ENCODE results near the gene LARP1. TPM values are rescaled to one million over a fixed set of nuclear protein-coding genes. Genes with fewer than 3 reads are reported as not detected.
"Not testable (repeated sequence)": the region's sequence is repeated elsewhere in the genome, so short reads cannot be mapped to it uniquely, and the experiment has no call there.

Gene LARP1
- total RNA-seq, 1 experiment from 2014 or later, result 105 TPM

- Histone ChIP-seq H3K36me3 (ENCODE audit: insufficient read depth, low read length) (no peaks in the 10 kb centered on the region), H3K9me3 (ENCODE audit: low read length) (no peaks in the 10 kb centered on the region), H3K4me1 (ENCODE audit: low read length) (no peaks in the 10 kb centered on the region), H3K9ac (ENCODE audit: low read length) (no peak overlapping the region), H4K20me1 (ENCODE audit: insufficient read depth, low read depth, low read length) (no peaks in the 10 kb centered on the region), H3K27ac (ENCODE audit: low read length) (no peak overlapping the region), H3K9me2 (replicated peaks; ENCODE audit: insufficient read depth, low read length) (no peaks in the 10 kb centered on the region), H3K27me3 (ENCODE audit: low read length) (no peaks in the 10 kb centered on the region), H3K4me3 (ENCODE audit: low read length) (no peak overlapping the region), H3K79me2 (ENCODE audit: low read length) (no peaks in the 10 kb centered on the region), H3K4me2 (ENCODE audit: low read depth, low read length, poor library complexity, severe bottlenecking) (no peak overlapping the region), H2AFZ (ENCODE audit: low read length) (no peak overlapping the region)
- no peak for DNase-seq
These were observed 26.1 kb upstream of the LARP1 start for GRCh38 chr5:154728939-154729588.

GRCh38 chr5:154729613-154730012 lies 25.6 kb upstream of the LARP1 start:
- Histone ChIP-seq H3K4me2 (ENCODE audit: low read depth, low read length, poor library complexity, severe bottlenecking) (no peak overlapping the region), H2AFZ (ENCODE audit: low read length) (no peak overlapping the region), H3K4me3 (ENCODE audit: low read length) (no peak overlapping the region), H3K9ac (ENCODE audit: low read length) (no peak overlapping the region), H3K79me2 (ENCODE audit: low read length) (no peaks in the 10 kb centered on the region), H3K27me3 (ENCODE audit: low read length) (no peaks in the 10 kb centered on the region), H3K27ac (ENCODE audit: low read length) (no peak overlapping the region), H4K20me1 (ENCODE audit: insufficient read depth, low read depth, low read length) (no peaks in the 10 kb centered on the region), H3K9me3 (ENCODE audit: low read length) (no peaks in the 10 kb centered on the region), H3K4me1 (ENCODE audit: low read length) (no peaks in the 10 kb centered on the region), H3K9me2 (replicated peaks; ENCODE audit: insufficient read depth, low read length) (no peaks in the 10 kb centered on the region), H3K36me3 (ENCODE audit: insufficient read depth, low read length) (no peaks in the 10 kb centered on the region)
- DNase-seq, result no peak

- H3K9me3 ChIP-seq (ENCODE audit: low read length); H4K20me1 ChIP-seq (ENCODE audit: insufficient read depth, low read depth, low read length); DNase-seq; H3K79me2 ChIP-seq (ENCODE audit: low read length); H3K9ac ChIP-seq (ENCODE audit: low read length); H3K27ac ChIP-seq (ENCODE audit: low read length); H3K4me2 ChIP-seq (ENCODE audit: low read depth, low read length, poor library complexity, severe bottlenecking); H3K4me3 ChIP-seq (ENCODE audit: low read length); H3K27me3 ChIP-seq (ENCODE audit: low read length); H3K36me3 ChIP-seq (ENCODE audit: insufficient read depth, low read length); H2AFZ ChIP-seq (ENCODE audit: low read length); H3K9me2 ChIP-seq (replicated peaks; ENCODE audit: insufficient read depth, low read length); H3K4me1 ChIP-seq (ENCODE audit: low read length): not testable (repeated sequence)
These were observed 24.4 kb upstream of the LARP1 start for GRCh38 chr5:154730761-154731160.

- H3K27ac ChIP-seq (ENCODE audit: low read length), result no peak overlapping the region
These were observed 23.0 kb upstream of the LARP1 start for GRCh38 chr5:154732212-154732611.

GRCh38 chr5:154734370-154735248 lies 20.6 kb upstream of the LARP1 start:
- no peaks in the 10 kb centered on the region for H3K27me3 ChIP-seq (ENCODE audit: low read length)
- H2AFZ ChIP-seq (ENCODE audit: low read length), result no peak overlapping the region

More at GRCh38 chr5:154732212-154732611, 23.0 kb upstream of the LARP1 start:
- Histone ChIP-seq H3K4me3 (ENCODE audit: low read length) (no peak overlapping the region), H3K27me3 (ENCODE audit: low read length) (no peaks in the 10 kb centered on the region), H3K36me3 (ENCODE audit: insufficient read depth, low read length) (no peaks in the 10 kb centered on the region), H2AFZ (ENCODE audit: low read length) (no peak overlapping the region), H3K9me3 (ENCODE audit: low read length) (no peaks in the 10 kb centered on the region), H3K4me1 (ENCODE audit: low read length) (no peaks in the 10 kb centered on the region), H3K79me2 (ENCODE audit: low read length) (no peaks in the 10 kb centered on the region), H3K9me2 (replicated peaks; ENCODE audit: insufficient read depth, low read length) (no peaks in the 10 kb centered on the region), H4K20me1 (ENCODE audit: insufficient read depth, low read depth, low read length) (no peaks in the 10 kb centered on the region), H3K9ac (ENCODE audit: low read length) (no peak overlapping the region), H3K4me2 (ENCODE audit: low read depth, low read length, poor library complexity, severe bottlenecking) (no peak overlapping the region)
- no peak for DNase-seq

GRCh38 chr5:154735362-154735761 lies 19.8 kb upstream of the LARP1 start:
- not testable (repeated sequence) for DNase-seq; H4K20me1 ChIP-seq (ENCODE audit: insufficient read depth, low read depth, low read length); H3K9me2 ChIP-seq (replicated peaks; ENCODE audit: insufficient read depth, low read length); H3K4me3 ChIP-seq (ENCODE audit: low read length); H3K4me1 ChIP-seq (ENCODE audit: low read length); H2AFZ ChIP-seq (ENCODE audit: low read length); H3K36me3 ChIP-seq (ENCODE audit: insufficient read depth, low read length); H3K9me3 ChIP-seq (ENCODE audit: low read length); H3K4me2 ChIP-seq (ENCODE audit: low read depth, low read length, poor library complexity, severe bottlenecking); H3K27me3 ChIP-seq (ENCODE audit: low read length); H3K79me2 ChIP-seq (ENCODE audit: low read length); H3K9ac ChIP-seq (ENCODE audit: low read length); H3K27ac ChIP-seq (ENCODE audit: low read length)

More at GRCh38 chr5:154734370-154735248, 20.6 kb upstream of the LARP1 start:
- H3K27ac ChIP-seq (ENCODE audit: low read length), result no peak overlapping the region
- no peak overlapping the region for H3K4me3 ChIP-seq (ENCODE audit: low read length)
- H3K4me2 ChIP-seq (ENCODE audit: low read depth, low read length, poor library complexity, severe bottlenecking), result no peak overlapping the region
- H4K20me1 ChIP-seq (ENCODE audit: insufficient read depth, low read depth, low read length), result no peaks in the 10 kb centered on the region
- no peaks in the 10 kb centered on the region for H3K36me3 ChIP-seq (ENCODE audit: insufficient read depth, low read length)
- no peaks in the 10 kb centered on the region for H3K4me1 ChIP-seq (ENCODE audit: low read length)
- H3K9me3 ChIP-seq (ENCODE audit: low read length), result no peaks in the 10 kb centered on the region
- no peak overlapping the region for H3K9ac ChIP-seq (ENCODE audit: low read length)
- H3K9me2 ChIP-seq (replicated peaks; ENCODE audit: insufficient read depth, low read length), result no peaks in the 10 kb centered on the region
- H3K79me2 ChIP-seq (ENCODE audit: low read length), result no peaks in the 10 kb centered on the region
- DNase-seq, result no peak

- not testable (repeated sequence) for H3K9ac ChIP-seq (ENCODE audit: low read length); H3K4me2 ChIP-seq (ENCODE audit: low read depth, low read length, poor library complexity, severe bottlenecking); DNase-seq; H3K27ac ChIP-seq (ENCODE audit: low read length); H3K9me3 ChIP-seq (ENCODE audit: low read length); H4K20me1 ChIP-seq (ENCODE audit: insufficient read depth, low read depth, low read length); H3K36me3 ChIP-seq (ENCODE audit: insufficient read depth, low read length); H2AFZ ChIP-seq (ENCODE audit: low read length); H3K4me3 ChIP-seq (ENCODE audit: low read length); H3K9me2 ChIP-seq (replicated peaks; ENCODE audit: insufficient read depth, low read length); H3K27me3 ChIP-seq (ENCODE audit: low read length); H3K79me2 ChIP-seq (ENCODE audit: low read length); H3K4me1 ChIP-seq (ENCODE audit: low read length)
These were observed 18.8 kb upstream of the LARP1 start for GRCh38 chr5:154736372-154736771.

GRCh38 chr5:154737667-154738320 lies 17.4 kb upstream of the LARP1 start:
- Histone ChIP-seq H2AFZ (ENCODE audit: low read length) (no peak overlapping the region), H3K9me3 (ENCODE audit: low read length) (no peaks in the 10 kb centered on the region), H3K4me1 (ENCODE audit: low read length) (no peaks in the 10 kb centered on the region), H3K4me3 (ENCODE audit: low read length) (no peak overlapping the region), H3K79me2 (ENCODE audit: low read length) (no peaks in the 10 kb centered on the region), H3K36me3 (ENCODE audit: insufficient read depth, low read length) (no peaks in the 10 kb centered on the region), H4K20me1 (ENCODE audit: insufficient read depth, low read depth, low read length) (no peaks in the 10 kb centered on the region), H3K9me2 (replicated peaks; ENCODE audit: insufficient read depth, low read length) (no peaks in the 10 kb centered on the region), H3K27ac (ENCODE audit: low read length) (no peak overlapping the region), H3K27me3 (ENCODE audit: low read length) (no peaks in the 10 kb centered on the region), H3K9ac (ENCODE audit: low read length) (no peak overlapping the region), H3K4me2 (ENCODE audit: low read depth, low read length, poor library complexity, severe bottlenecking) (no peak overlapping the region)
- DNase-seq, result no peak

All from Karpas-422 (cell line).